Erythroblast (primary cell): ENCODE results near the gene LRRC1.

Experiments used
- DNase-seq, 2 experiments: peaks; one replicate each; lab custom pipeline; 2025; lab: John Stamatoyannopoulos, UW
- GATA1 ChIP-seq: IDR thresholded peaks from 2 replicates; pipeline ENCODE4 v1.6.1; 2011; ENCODE audit warnings: low read depth, mild to moderate bottlenecking, control low read depth, low read length, moderate library complexity
- POLR2A ChIP-seq: IDR thresholded peaks from 2 replicates; pipeline ENCODE4 v1.6.1; 2011; ENCODE audit warnings: mild to moderate bottlenecking, low read length

The LRRC1 gene

GRCh38 chr6:53857318-53858094 is 62.7 kb downstream of the LRRC1 start:
- TF ChIP-seq GATA1, result no peak
- TF ChIP-seq POLR2A, result no peak
- DNase-seq, result no peak

DNA sequence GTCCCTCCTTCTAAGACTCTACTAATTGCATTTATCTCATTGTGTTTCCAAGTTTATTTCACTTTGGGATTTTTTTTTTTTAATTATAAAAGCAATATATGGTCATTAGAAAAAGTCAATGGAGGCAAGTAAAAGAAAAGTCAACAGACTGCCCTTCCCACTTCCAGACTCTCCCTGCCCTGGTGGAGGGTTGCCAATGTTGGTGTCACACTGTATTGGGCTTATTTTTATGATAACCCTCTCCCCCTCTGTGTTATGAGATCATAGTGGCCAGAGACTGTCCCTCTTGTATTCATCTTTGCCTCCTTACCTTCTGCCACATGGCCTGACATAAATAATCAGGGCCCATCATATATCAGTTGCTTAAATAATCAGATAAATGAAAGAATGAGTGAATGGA is 63.4 kb downstream of the LRRC1 start:
- DNase-seq, result no peak
- no peak for TF ChIP-seq POLR2A
- TF ChIP-seq GATA1, result no peak

- TF ChIP-seq GATA1 (no peak), POLR2A (no peak)
- no peak for DNase-seq
These were observed 64.1 kb downstream of the LRRC1 start for GRCh38 chr6:53858913-53859312.

DNA sequence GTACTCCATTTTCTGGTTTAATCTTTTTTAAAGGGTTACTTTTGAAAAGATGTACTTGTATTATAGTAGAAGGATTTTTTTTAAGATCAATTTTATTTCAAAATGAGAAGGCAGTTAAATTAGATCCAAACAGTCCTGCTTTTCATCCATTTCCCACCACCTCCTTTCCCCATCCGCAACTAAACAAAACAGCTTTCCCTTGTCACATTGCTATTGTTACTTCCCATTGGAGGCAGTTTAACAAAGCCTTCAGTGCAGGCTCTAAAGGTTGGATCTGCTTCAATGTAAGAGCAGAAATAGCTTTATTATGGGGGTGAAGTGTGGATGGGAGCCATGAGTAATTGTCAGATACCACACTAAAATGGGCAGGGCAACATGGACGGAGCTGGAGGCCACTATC is 65.7 kb downstream of the LRRC1 start:
- DNase-seq, result no peak
- TF ChIP-seq POLR2A, result no peak
- TF ChIP-seq GATA1, result no peak

DNA sequence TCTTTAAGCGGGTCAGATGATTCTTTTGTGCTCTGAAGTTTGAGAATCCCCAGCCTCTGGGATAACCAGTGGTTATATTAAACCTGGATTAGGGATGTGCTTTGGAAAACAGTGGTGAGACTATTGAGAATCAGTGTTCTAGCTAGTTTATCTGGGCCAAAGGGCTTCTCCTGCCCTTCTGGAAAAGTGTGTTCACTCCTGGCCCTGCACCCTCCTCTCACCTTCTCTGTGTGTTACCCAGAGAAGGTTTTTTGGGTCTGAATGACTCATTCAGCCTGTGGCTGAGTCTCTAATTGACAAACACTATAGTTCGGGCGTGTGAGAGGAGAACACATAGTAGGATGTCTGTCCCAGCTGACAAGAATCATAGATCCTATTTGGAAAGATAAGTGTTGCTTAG is 66.7 kb downstream of the LRRC1 start:
- no peak for DNase-seq
- TF ChIP-seq GATA1 (no peak), POLR2A (no peak)

GRCh38 chr6:53862662-53863462 is 68.1 kb downstream of the LRRC1 start:
- DNase-seq, result no peak
- TF ChIP-seq POLR2A, result no peak
- TF ChIP-seq GATA1, result no peak

DNA sequence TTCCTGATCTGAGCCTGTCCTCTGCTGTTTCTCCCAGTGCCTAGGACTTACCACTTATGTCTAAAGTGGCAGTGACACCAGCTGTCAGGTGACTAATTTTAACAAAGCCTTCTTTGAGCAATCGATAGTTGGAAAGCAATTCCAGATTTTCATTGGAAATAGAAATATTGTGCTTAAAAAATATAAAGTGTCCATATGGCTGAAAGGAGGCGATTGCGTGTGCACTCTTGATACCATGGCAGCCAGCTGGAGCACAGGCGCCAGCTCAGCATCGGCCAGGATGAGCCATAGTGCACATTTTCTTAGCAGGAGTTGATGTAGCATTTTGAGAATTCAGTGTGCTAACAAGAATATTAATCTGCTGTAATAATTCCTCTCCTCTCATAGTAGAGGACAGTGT is 70.0 kb downstream of the LRRC1 start:
- TF ChIP-seq GATA1 (no peak), POLR2A (no peak)
- no peak for DNase-seq

DNA sequence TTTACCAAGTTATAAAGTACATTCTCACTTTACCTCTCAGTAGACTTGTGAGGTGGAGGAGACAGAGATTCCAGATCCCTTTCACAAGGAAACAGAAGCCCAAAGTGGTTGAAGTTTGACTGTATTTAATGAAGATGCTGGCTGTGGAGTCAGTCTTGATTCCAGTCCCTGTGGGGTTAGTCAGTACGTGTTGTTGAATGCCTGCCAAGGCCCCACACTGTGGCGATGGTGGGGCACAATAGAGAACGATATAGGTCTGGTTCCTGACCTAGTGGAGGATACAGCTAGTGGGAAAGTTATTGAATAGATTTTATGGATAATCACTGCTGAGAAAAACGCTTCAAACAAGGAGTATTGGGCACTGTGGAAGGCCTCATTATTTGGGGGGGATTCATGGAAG is 71.4 kb downstream of the LRRC1 start:
- TF ChIP-seq GATA1 (no peak), POLR2A (no peak)
- DNase-seq, result no peak

GRCh38 chr6:53868626-53869025 is 73.8 kb downstream of the LRRC1 start:
- TF ChIP-seq GATA1 (no peak), POLR2A (no peak)
- DNase-seq, result no peak

GRCh38 chr6:53869964-53870363 is 75.2 kb downstream of the LRRC1 start:
- TF ChIP-seq POLR2A (no peak), GATA1 (no peak)
- DNase-seq, result no peak

GRCh38 chr6:53873922-53874321 is 79.1 kb downstream of the LRRC1 start:
- TF ChIP-seq POLR2A (no peak), GATA1 (no peak)

GRCh38 chr6:53874964-53875363 is 80.2 kb downstream of the LRRC1 start:
- TF ChIP-seq GATA1 (no peak), POLR2A (no peak)
- no peak for DNase-seq

More at GRCh38 chr6:53873922-53874321, 79.1 kb downstream of the LRRC1 start:
- no peak for DNase-seq

GRCh38 chr6:53877151-53877550 is 82.3 kb downstream of the LRRC1 start:
- no peak for DNase-seq
- no peak for TF ChIP-seq POLR2A
- no peak for TF ChIP-seq GATA1

DNA sequence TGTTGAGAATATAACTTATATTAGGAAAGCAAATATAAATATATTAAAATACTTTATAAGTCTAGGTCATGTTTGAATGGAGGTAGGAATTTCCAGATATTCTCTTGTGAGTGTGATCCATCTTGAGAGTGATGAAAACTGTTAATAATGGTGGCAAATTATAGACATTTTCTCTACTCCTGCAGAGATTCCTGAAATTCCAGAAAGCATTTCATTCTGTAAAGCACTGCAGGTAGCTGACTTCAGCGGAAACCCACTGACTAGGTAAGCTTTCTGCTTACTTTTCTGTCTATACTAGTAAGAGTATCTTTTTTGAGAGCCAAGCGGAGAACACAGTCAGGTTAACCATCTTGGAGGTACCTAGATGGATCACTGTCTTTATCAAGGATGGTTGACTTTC is 84.0 kb downstream of the LRRC1 start:
- no peak for TF ChIP-seq GATA1
- TF ChIP-seq POLR2A, result no peak
- no peak for DNase-seq

DNA sequence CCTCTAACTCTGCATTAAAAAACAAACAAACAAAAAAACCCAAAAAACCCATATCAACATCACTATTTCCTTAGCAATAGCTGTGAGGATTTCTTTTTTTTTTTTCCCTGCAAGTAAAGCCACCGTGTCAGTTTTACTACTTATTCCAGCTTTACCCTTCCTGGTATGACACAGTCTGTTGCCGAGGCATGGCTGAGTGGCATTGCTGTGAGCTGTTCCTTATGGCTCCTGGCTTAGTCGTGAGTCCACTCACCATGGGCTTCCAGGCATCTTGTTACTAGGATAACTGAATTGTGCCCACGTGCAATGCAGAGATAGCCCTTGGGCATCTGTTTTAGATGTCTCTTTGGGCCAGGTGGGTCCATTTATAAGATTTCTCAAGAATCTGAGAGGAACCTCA is 84.8 kb downstream of the LRRC1 start:
- DNase-seq, result no peak
- TF ChIP-seq POLR2A (no peak), GATA1 (no peak)
